COLO668 (cell line): ENCODE results near the gene WAS.
A peak's percentile ranks its signal among the peaks of the same experiment; 100 is the strongest.

Experiments
- DNase-seq: peaks from one replicate; lab custom pipeline; 2025; ENCODE audit not compliant: unreplicated experiment; lab: John Stamatoyannopoulos, UW

Gene WAS

GRCh38 chrX:48711162-48711928 lies 27.7 kb downstream of the WAS start:
- no peak for DNase-seq

GRCh38 chrX:48711929-48712505 lies 28.4 kb downstream of the WAS start:
- DNase-seq, result no peak

DNA sequence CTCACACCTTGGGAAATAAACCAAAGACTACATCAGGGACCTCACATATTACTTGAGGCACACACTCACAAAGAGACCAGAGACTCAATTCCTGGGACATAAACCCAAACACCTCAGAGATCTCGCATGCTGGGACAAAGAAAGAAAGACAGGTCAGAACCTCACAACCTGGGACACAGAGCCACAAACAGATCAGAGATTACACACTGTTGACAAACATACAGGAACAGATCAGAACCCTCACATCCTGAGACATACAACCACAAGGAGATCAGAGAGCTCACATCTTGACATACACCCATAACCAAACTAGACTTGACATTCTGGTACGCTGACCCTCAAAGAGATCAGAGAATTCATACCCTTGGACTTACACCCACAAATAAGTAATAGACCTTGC lies 30.2 kb downstream of the WAS start:
- no peak for DNase-seq

DNA sequence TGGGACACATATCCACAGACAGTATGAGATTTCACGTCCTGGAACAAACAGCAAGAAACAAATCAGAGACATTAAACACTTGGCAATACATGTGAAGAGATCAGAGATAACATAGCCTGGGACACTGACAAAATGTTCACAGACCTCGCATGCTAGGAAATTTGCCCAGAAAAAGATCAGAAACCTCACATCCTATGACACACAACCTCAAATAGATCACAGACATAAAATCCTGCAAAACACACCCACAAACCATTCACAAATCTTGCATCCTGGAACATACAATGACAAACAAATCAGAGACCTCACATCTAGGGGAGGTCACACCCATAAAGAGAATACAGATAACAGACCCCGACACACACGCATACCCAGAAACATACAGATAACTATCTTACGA lies 31.0 kb downstream of the WAS start:
- DNase-seq, result no peak

DNA sequence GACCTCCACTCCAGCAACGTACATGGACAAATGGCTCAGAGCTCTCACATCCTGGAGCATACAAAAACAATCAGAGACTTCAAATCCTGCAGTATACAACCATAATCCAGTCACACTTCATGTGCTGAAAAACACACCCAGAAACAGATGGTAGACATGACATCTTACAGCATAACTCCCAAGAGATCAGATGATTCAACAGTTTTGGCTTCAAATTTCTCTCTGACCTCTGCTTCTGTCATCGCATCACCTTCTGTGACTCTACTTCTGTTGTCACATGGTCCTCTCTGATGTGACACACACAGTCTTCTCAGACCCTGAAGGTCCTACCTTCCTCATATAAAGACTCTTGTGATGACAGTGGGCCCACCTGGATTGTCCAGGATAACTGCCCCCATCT lies 31.5 kb downstream of the WAS start:
- no peak for DNase-seq

GRCh38 chrX:48715876-48716502 lies 32.4 kb downstream of the WAS start:
- DNase-seq, result no peak

DNA sequence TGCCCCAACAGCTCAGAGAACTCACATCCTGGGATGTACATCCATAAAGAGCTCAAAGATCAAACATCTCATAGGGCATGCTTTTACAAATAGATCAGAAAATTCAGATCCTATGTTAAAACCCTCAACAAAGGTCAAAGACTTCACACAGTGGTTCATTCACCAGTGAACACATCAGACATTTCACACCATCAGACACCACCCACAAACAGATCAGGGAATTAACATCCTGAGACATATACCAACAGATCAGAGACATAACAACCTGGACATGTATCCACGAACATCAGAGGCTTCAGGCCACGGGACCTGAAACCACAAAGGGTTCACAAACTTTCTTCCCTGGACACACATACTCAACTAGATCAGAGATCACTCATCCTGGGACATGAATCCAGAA lies 36.4 kb downstream of the WAS start:
- no peak for DNase-seq

GRCh38 chrX:48720577-48721250 lies 37.1 kb downstream of the WAS start:
- no peak for DNase-seq

GRCh38 chrX:48721916-48722315 lies 38.3 kb downstream of the WAS start:
- DNase-seq, result no peak

- DNase-seq, result no peak
Observed at GRCh38 chrX:48726596-48726995, 43.0 kb downstream of the WAS start.

GRCh38 chrX:48728653-48729052 lies 45.1 kb downstream of the WAS start:
- no peak for DNase-seq

DNA sequence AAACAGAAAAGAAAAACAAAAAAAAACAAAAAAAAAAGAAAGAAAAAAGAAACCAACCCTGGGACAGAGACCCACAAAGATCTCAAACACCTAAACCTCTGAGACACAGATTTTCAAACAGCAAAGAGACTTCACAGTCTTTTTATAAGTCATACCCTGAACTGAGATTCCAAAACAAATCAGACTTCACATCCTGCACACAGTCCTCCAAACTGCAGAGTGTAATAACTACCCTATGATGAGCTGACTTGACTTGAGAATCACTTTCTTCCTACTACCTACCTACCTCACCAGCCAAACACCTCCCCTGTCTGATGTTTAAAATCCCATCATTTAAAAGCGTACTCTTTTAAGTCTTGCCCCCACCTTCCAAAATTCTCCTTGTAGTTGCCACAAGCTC lies 52.7 kb downstream of the WAS start:
- no peak for DNase-seq

GRCh38 chrX:48736878-48737212 lies 53.2 kb downstream of the WAS start:
- no peak for DNase-seq

DNA sequence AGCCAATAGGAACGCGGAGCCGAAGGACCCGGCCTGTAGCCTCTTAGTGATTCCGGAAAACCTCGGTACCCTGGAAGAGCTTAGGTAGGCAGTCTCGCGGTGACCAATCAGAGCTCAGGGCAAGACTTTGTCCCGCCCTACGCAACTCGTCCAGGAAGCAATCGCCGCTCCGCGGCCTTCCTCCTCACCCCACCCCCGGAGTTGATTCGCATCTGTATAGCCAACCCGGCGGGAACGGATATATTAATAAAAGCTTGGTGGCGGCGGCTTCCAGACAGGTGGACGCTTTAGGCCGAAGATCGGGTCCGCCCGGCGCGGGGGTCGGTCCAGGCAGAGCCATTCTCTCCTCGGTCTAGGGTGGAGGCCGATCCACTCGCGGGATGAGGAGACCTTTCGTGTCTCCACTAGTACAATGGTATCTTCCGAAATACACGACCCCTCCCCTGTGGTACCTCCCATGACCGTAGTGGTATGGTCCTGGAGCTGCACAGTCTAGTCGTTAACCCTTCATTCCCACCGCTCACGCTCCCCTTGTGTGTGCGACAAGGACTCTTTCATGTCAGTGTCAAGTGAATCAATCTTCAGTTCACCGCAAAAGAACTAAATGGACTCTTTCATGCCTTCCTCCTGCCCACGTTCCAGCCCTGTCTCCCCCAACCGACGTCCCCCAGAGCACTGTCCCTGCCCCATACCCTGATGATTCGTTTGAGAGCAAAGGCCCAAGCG lies 53.8 kb downstream of the WAS start:
- DNase-seq, result peak; percentile 93

- DNase-seq, result no peak
Observed at GRCh38 chrX:48737940-48738339, 54.3 kb downstream of the WAS start.
